Measurements from ENCODE around the gene RTEL1.
"Not testable (repeated sequence)": the region's sequence is repeated elsewhere in the genome, so short reads cannot be mapped to it uniquely, and the experiment has no call there.

Gene RTEL1

GRCh38 chr20:63648190-63648589 is 9.9 kb upstream of the RTEL1 start:
- no peak for DNase-seq (ENCODE audit: low read depth)
- no peak overlapping the region for H3K4me3 ChIP-seq (ENCODE audit: low read depth, low read length)
- TF ChIP-seq POLR2A (IDR thresholded peaks at IDR 0.05; ENCODE audit: extremely low read depth, insufficient read length) (no peak), CTCF (IDR thresholded peaks at IDR 0.05; ENCODE audit: low read depth, low read length) (no peak), MYC (IDR thresholded peaks at IDR 0.05; ENCODE audit: low read depth, low read length) (no peak), MAX (IDR thresholded peaks at IDR 0.05; ENCODE audit: low read depth, low read length) (no peak)

- no peak overlapping the region for H3K4me3 ChIP-seq (ENCODE audit: low read depth, low read length)
- DNase-seq (ENCODE audit: low read depth), result no peak
- TF ChIP-seq MYC (IDR thresholded peaks at IDR 0.05; ENCODE audit: low read depth, low read length), result no peak
- no peak for TF ChIP-seq CTCF (IDR thresholded peaks at IDR 0.05; ENCODE audit: low read depth, low read length)
- no peak for TF ChIP-seq MAX (IDR thresholded peaks at IDR 0.05; ENCODE audit: low read depth, low read length)
- TF ChIP-seq POLR2A (IDR thresholded peaks at IDR 0.05; ENCODE audit: extremely low read depth, insufficient read length), result no peak
These were observed 9.1 kb upstream of the RTEL1 start for GRCh38 chr20:63648895-63649589.

- DNase-seq (ENCODE audit: low read depth); H3K4me3 ChIP-seq (ENCODE audit: low read depth, low read length): not testable (repeated sequence)
These were observed 7.6 kb upstream of the RTEL1 start for GRCh38 chr20:63650486-63650885.

- TF ChIP-seq POLR2A (IDR thresholded peaks at IDR 0.05; ENCODE audit: extremely low read depth, insufficient read length), result no peak
- no peak for TF ChIP-seq MAX (IDR thresholded peaks at IDR 0.05; ENCODE audit: low read depth, low read length)
- TF ChIP-seq CTCF (IDR thresholded peaks at IDR 0.05; ENCODE audit: low read depth, low read length), result no peak
- no peak for TF ChIP-seq MYC (IDR thresholded peaks at IDR 0.05; ENCODE audit: low read depth, low read length)
- no peak for DNase-seq (ENCODE audit: low read depth)
- no peak overlapping the region for H3K4me3 ChIP-seq (ENCODE audit: low read depth, low read length)
These were observed 6.2 kb upstream of the RTEL1 start for GRCh38 chr20:63651942-63652191.

GRCh38 chr20:63652192-63652980 is 5.7 kb upstream of the RTEL1 start:
- peak; percentile 57 for DNase-seq (ENCODE audit: low read depth)
- TF ChIP-seq MYC (IDR thresholded peaks at IDR 0.05; ENCODE audit: low read depth, low read length) (no peak), CTCF (IDR thresholded peaks at IDR 0.05; ENCODE audit: low read depth, low read length) (no peak)
- H3K4me3 ChIP-seq (ENCODE audit: low read depth, low read length), result no peak overlapping the region

- peak; percentile 95 for DNase-seq (ENCODE audit: low read depth)
- H3K4me3 ChIP-seq (ENCODE audit: low read depth, low read length), result peak within 1 kb of the TSS; percentile 25
- TF ChIP-seq CTCF (IDR thresholded peaks at IDR 0.05; ENCODE audit: low read depth, low read length), result no peak
- TF ChIP-seq POLR2A (IDR thresholded peaks at IDR 0.05; ENCODE audit: extremely low read depth, insufficient read length), result peak; percentile 22
- peak; percentile 76 for TF ChIP-seq MAX (IDR thresholded peaks at IDR 0.05; ENCODE audit: low read depth, low read length)
- TF ChIP-seq MYC (IDR thresholded peaks at IDR 0.05; ENCODE audit: low read depth, low read length), result peak; percentile 11
These were observed 4.8 kb upstream of the RTEL1 start, which contains the start of gene STMN3 for GRCh38 chr20:63653041-63653973. STMN3 (minus strand) TSS chr20:63653424; CDS start chr20:63653345, 79 bp downstream.

Data from NB4 (cell line).